Trophoblast cell (in vitro differentiated cells and primary cell): ENCODE results near the gene ZMAT5.

Source experiments
- DNase-seq, 2 donors: peaks; one replicate each; pipeline ENCODE4 v3.0.0-alpha.2; 2016
- H2AFZ ChIP-seq: 2 replicates; pipeline ENCODE4 v1.6.1; 2013; ENCODE audit warnings: low read length, moderate library complexity, mild to moderate bottlenecking; ENCODE audit not compliant: insufficient read depth, poor library complexity
- H2AK5ac ChIP-seq: 2 replicates; pipeline ENCODE4 v1.6.1; 2013; ENCODE audit warnings: mild to moderate bottlenecking, low read length
- H2BK120ac ChIP-seq: 2 replicates; pipeline ENCODE4 v1.6.1; 2013; ENCODE audit warnings: low read length, mild to moderate bottlenecking, moderate library complexity; ENCODE audit not compliant: insufficient read depth, poor library complexity
- H2BK12ac ChIP-seq: 2 replicates; pipeline ENCODE4 v1.6.1; 2013; ENCODE audit warnings: mild to moderate bottlenecking, low read length, moderate library complexity
- H2BK5ac ChIP-seq: 2 replicates; pipeline ENCODE4 v1.6.1; 2013; ENCODE audit warnings: low read length, low read depth, moderate library complexity, mild to moderate bottlenecking; ENCODE audit not compliant: poor library complexity
- H3K14ac ChIP-seq: 2 replicates; pipeline ENCODE4 v1.6.1; 2013; ENCODE audit warnings: mild to moderate bottlenecking, low read length
- H3K18ac ChIP-seq: 2 replicates; pipeline ENCODE4 v1.6.1; 2013; ENCODE audit warnings: mild to moderate bottlenecking, low read length
- H3K23ac ChIP-seq: 2 replicates; pipeline ENCODE4 v1.6.1; 2013; ENCODE audit warnings: low read length
- H3K27ac ChIP-seq: 2 replicates; pipeline ENCODE4 v1.5.1; 2013; ENCODE audit warnings: low read depth, mild to moderate bottlenecking, inconsistent platforms, low read length, moderate library complexity
- H3K27me3 ChIP-seq: 2 replicates; pipeline ENCODE4 v1.6.1; 2013; ENCODE audit warnings: inconsistent platforms, mild to moderate bottlenecking, low read length, moderate library complexity; ENCODE audit not compliant: insufficient read depth
- H3K36me3 ChIP-seq, 2 experiments: 1 replicate in 1 of 2; 2 replicates in 1 of 2; pipeline ENCODE4 v1.6.1; 2013; ENCODE audit warnings: low read length in 2 of 2, mild to moderate bottlenecking in 2 of 2, moderate library complexity in 1 of 2; ENCODE audit not compliant: insufficient read depth in 2 of 2, control insufficient read depth in 1 of 2
- H3K4ac ChIP-seq: 2 replicates; pipeline ENCODE4 v1.6.1; 2013; ENCODE audit warnings: low read depth, mild to moderate bottlenecking, low read length, moderate library complexity
- H3K4me1 ChIP-seq, 2 experiments: 1 replicate in 1 of 2; 2 replicates in 1 of 2; pipeline ENCODE4 v1.6.1; 2013; ENCODE audit warnings: low read length in 2 of 2, mild to moderate bottlenecking in 2 of 2, moderate library complexity in 1 of 2; ENCODE audit not compliant: insufficient read depth in 2 of 2, control insufficient read depth in 1 of 2
- H3K4me2 ChIP-seq: 2 replicates; pipeline ENCODE4 v1.6.1; 2013; ENCODE audit warnings: inconsistent platforms, mild to moderate bottlenecking, low read length, moderate library complexity
- H3K4me3 ChIP-seq: 2 replicates; pipeline ENCODE4 v1.5.1; 2013; ENCODE audit warnings: mild to moderate bottlenecking, low read depth, low read length, inconsistent platforms
- H3K79me1 ChIP-seq: one replicate; pipeline ENCODE4 v1.6.1; 2013; ENCODE audit warnings: low read length
- H3K79me2 ChIP-seq: 2 replicates; pipeline ENCODE4 v1.6.1; 2013; ENCODE audit warnings: low read length, mild to moderate bottlenecking; ENCODE audit not compliant: control insufficient read depth, insufficient read depth, poor library complexity
- H3K9ac ChIP-seq: 2 replicates; pipeline ENCODE4 v1.6.1; 2013; ENCODE audit warnings: mild to moderate bottlenecking, low read length
- H3K9me3 ChIP-seq: 2 replicates; pipeline ENCODE4 v1.6.1; 2013; ENCODE audit warnings: low read depth, mild to moderate bottlenecking, control low read depth, inconsistent platforms, low read length; ENCODE audit not compliant: insufficient read depth
- H4K12ac ChIP-seq: 2 replicates; pipeline ENCODE4 v1.6.1; 2013; ENCODE audit warnings: low read depth, mild to moderate bottlenecking, low read length, moderate library complexity
- H4K8ac ChIP-seq: 2 replicates; pipeline ENCODE4 v1.6.1; 2013; ENCODE audit warnings: low read depth, mild to moderate bottlenecking, low read length, moderate library complexity
- H4K91ac ChIP-seq: one replicate; pipeline ENCODE4 v1.6.1; 2013; ENCODE audit warnings: low read depth, mild to moderate bottlenecking, low read length, moderate library complexity
- WGBS: extraction: QIAGEN DNeasy Blood & Tissue Kit; methylation state at CpG from one replicate; pipeline ENCODE4 v1.1.7; 2013; ENCODE audit warnings: missing lambda C conversion rate; ENCODE audit not compliant: insufficient read length, insufficient coverage; ENCODE audit errors: extremely low coverage; 5-methylcytosine and 5-hydroxymethylcytosine counted together

ZMAT5 gene

DNA sequence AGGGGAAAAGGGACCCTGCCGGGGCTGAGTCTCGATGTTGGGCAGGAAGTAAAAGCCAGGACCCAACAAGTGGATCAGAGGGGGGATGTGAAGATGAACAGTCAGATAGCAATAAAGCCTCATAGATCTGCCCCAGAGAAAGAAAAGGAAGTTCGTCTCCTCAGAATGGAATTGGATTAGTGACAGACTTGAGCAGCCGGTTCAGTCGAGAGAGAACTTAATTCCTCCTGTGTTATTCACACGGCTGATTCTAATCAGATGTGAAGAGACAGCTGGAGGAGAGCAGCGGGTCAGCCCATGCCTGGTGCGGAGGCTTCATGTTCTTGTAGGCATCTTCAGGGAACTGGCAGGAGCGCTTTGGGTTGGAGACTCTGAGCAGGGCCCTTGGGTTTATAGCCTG is 76.3 kb downstream of the ZMAT5 start:
- H3K4me3 ChIP-seq, result no peak overlapping the region
- H3K23ac ChIP-seq, result no peak overlapping the region
- peak; percentile 80 to 89 for DNase-seq
- no peak overlapping the region for H4K12ac ChIP-seq
- no peaks in the 10 kb centered on the region for H3K79me1 ChIP-seq
- H3K79me2 ChIP-seq, result no peaks in the 10 kb centered on the region
- H3K9ac ChIP-seq, result no peak overlapping the region
- no peak overlapping the region for H3K18ac ChIP-seq
- H2BK12ac ChIP-seq, result no peak overlapping the region
- no CpG with 5 or more reads among the region's 9 CpGs for WGBS
- no peak overlapping the region for H4K8ac ChIP-seq
- H3K4me1 ChIP-seq, result peaks cover 24 to 30% of the 10 kb centered on the region in 2 experiments
- no peak overlapping the region for H3K4me2 ChIP-seq
- no peak overlapping the region for H2AK5ac ChIP-seq
- H2BK5ac ChIP-seq, result no peak overlapping the region
- peaks cover 1 to 14% of the 10 kb centered on the region in 2 experiments for H3K36me3 ChIP-seq
- no peaks in the 10 kb centered on the region for H3K27me3 ChIP-seq
- no peak overlapping the region for H3K14ac ChIP-seq
- H3K4ac ChIP-seq, result no peak overlapping the region
- H2BK120ac ChIP-seq, result no peak overlapping the region
- no peak overlapping the region for H3K27ac ChIP-seq
- H2AFZ ChIP-seq, result no peak overlapping the region
- H3K9me3 ChIP-seq, result no peaks in the 10 kb centered on the region
- no peak overlapping the region for H4K91ac ChIP-seq

- Histone ChIP-seq H3K9me3 (no peaks in the 10 kb centered on the region), H3K27me3 (no peaks in the 10 kb centered on the region), H3K4me3 (no peak overlapping the region), H4K8ac (no peak overlapping the region), H2BK12ac (no peak overlapping the region), H2BK5ac (no peak overlapping the region), H3K4me2 (no peak overlapping the region), H3K79me2 (no peaks in the 10 kb centered on the region), H3K18ac (no peak overlapping the region), H2AFZ (no peak overlapping the region), H3K23ac (no peak overlapping the region), H4K91ac (no peak overlapping the region), H2AK5ac (no peak overlapping the region), H3K36me3 (peaks cover 1 to 11% of the 10 kb centered on the region in 2 experiments), H2BK120ac (no peak overlapping the region), H3K4me1 (peaks cover 24 to 30% of the 10 kb centered on the region in 2 experiments), H4K12ac (no peak overlapping the region), H3K27ac (no peak overlapping the region), H3K79me1 (no peaks in the 10 kb centered on the region), H3K4ac (no peak overlapping the region), H3K14ac (no peak overlapping the region), H3K9ac (no peak overlapping the region)
- DNase-seq, result peak; percentile 69 to 77
- no CpG with 5 or more reads among the region's 8 CpGs for WGBS
Measured at GRCh38 chr22:29689880-29690213, 77.0 kb downstream of the ZMAT5 start.

GRCh38 chr22:29689206-29689879 is 77.5 kb downstream of the ZMAT5 start:
- no peak overlapping the region for H2AK5ac ChIP-seq
- peaks cover 24 to 30% of the 10 kb centered on the region in 2 experiments for H3K4me1 ChIP-seq
- H4K91ac ChIP-seq, result no peak overlapping the region
- H2BK12ac ChIP-seq, result no peak overlapping the region
- no CpG with 5 or more reads among the region's 5 CpGs for WGBS
- H4K8ac ChIP-seq, result no peak overlapping the region
- no peak overlapping the region for H3K18ac ChIP-seq
- H3K9ac ChIP-seq, result no peak overlapping the region
- H2BK5ac ChIP-seq, result no peak overlapping the region
- no peak overlapping the region for H2AFZ ChIP-seq
- peaks cover 1 to 11% of the 10 kb centered on the region in 2 experiments for H3K36me3 ChIP-seq
- H3K23ac ChIP-seq, result no peak overlapping the region
- no peaks in the 10 kb centered on the region for H3K79me2 ChIP-seq
- H3K27me3 ChIP-seq, result no peaks in the 10 kb centered on the region
- H3K79me1 ChIP-seq, result no peaks in the 10 kb centered on the region
- no peak overlapping the region for H3K27ac ChIP-seq
- H3K14ac ChIP-seq, result no peak overlapping the region
- H3K4me2 ChIP-seq, result no peak overlapping the region
- no peak for DNase-seq
- no peak overlapping the region for H4K12ac ChIP-seq
- H3K4ac ChIP-seq, result no peak overlapping the region
- H3K4me3 ChIP-seq, result no peak overlapping the region
- no peak overlapping the region for H2BK120ac ChIP-seq
- H3K9me3 ChIP-seq, result no peaks in the 10 kb centered on the region

DNA sequence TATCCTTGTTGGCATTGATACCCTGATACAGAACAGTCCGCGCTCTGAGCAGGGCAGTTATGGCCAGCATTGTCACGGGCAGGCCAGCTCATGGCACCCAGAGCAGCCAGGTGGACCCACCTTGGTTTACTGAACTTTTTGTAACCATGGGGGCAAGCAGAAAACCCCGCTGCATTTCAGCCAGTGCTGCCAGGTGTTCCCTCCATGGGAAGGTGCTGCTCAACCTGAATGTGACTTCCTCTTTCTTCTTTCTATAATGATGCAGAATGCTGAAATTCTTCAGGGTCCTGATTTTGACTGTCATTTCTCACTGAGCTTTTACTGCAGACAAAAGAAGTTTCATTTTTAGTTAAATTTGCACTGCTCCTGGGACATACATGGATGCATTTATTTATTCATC is 82.6 kb downstream of the ZMAT5 start:
- H4K12ac ChIP-seq, result no peak overlapping the region
- H2BK120ac ChIP-seq, result no peak overlapping the region
- no peaks in the 10 kb centered on the region for H3K27me3 ChIP-seq
- H3K9me3 ChIP-seq, result no peaks in the 10 kb centered on the region
- H3K79me1 ChIP-seq, result no peaks in the 10 kb centered on the region
- H2BK12ac ChIP-seq, result no peak overlapping the region
- H3K4ac ChIP-seq, result no peak overlapping the region
- H3K4me1 ChIP-seq, result peaks cover 10 to 11% of the 10 kb centered on the region in 2 experiments
- peaks cover 7 to 13% of the 10 kb centered on the region in 2 experiments for H3K36me3 ChIP-seq
- no peak overlapping the region for H2AFZ ChIP-seq
- H3K14ac ChIP-seq, result no peak overlapping the region
- H3K18ac ChIP-seq, result no peak overlapping the region
- no peak overlapping the region for H4K8ac ChIP-seq
- no peak overlapping the region for H4K91ac ChIP-seq
- H3K9ac ChIP-seq, result no peak overlapping the region
- H3K27ac ChIP-seq, result no peak overlapping the region
- H3K23ac ChIP-seq, result no peak overlapping the region
- no peak overlapping the region for H2AK5ac ChIP-seq
- no peak overlapping the region for H3K4me3 ChIP-seq
- H3K79me2 ChIP-seq, result no peaks in the 10 kb centered on the region
- WGBS, result no CpG with 5 or more reads among the region's 4 CpGs
- H3K4me2 ChIP-seq, result no peak overlapping the region
- no peak overlapping the region for H2BK5ac ChIP-seq
- no peak for DNase-seq
